Hepatocyte (in vitro differentiated cells): ENCODE data around the gene TAF11L13. TPM values are rescaled to one million over a fixed set of nuclear protein-coding genes. Genes with fewer than 3 reads are reported as not detected.
"Not testable (repeated sequence)": the region's sequence is repeated elsewhere in the genome, so short reads cannot be mapped to it uniquely, and the experiment has no call there.

Experiments used
- DNase-seq: peaks from one replicate; pipeline ENCODE4 v3.0.0-alpha.2; 2016; ENCODE audit warnings: low spot score
- H2AFZ ChIP-seq: fragments of 200-600 bp; sonication (generic); 2 replicates; pipeline ENCODE4 v1.6.0; 2016; ENCODE audit warnings: antibody characterized with exemption, mild to moderate bottlenecking
- H3K27ac ChIP-seq: fragments of 200-600 bp; sonication (generic); 2 replicates; pipeline ENCODE4 v1.5.1; 2016; ENCODE audit warnings: mild to moderate bottlenecking
- H3K27me3 ChIP-seq: fragments of 200-600 bp; sonication (generic); 2 replicates; pipeline ENCODE4 v1.6.1; 2016
- H3K36me3 ChIP-seq: fragments of 200-600 bp; sonication (generic); replicated peaks from 2 replicates; pipeline ENCODE4 v1.5.1; 2016; ENCODE audit warnings: low read depth; ENCODE audit not compliant: insufficient read depth
- H3K4me1 ChIP-seq: fragments of 200-600 bp; sonication (generic); 2 replicates; pipeline ENCODE4 v1.5.1; 2016; ENCODE audit warnings: mild to moderate bottlenecking, moderate library complexity; ENCODE audit not compliant: insufficient read depth
- H3K4me2 ChIP-seq: fragments of 200-600 bp; sonication (generic); 2 replicates; pipeline ENCODE4 v1.6.0; 2016
- H3K4me3 ChIP-seq: fragments of 200-600 bp; sonication (generic); 2 replicates; pipeline ENCODE4 v1.5.1; 2016; ENCODE audit warnings: mild to moderate bottlenecking
- H3K79me2 ChIP-seq: fragments of 200-600 bp; sonication (generic); 2 replicates; pipeline ENCODE4 v1.6.0; 2017; ENCODE audit warnings: mild to moderate bottlenecking
- H3K9me2 ChIP-seq: fragments of 200-600 bp; sonication (generic); replicated peaks from 2 replicates; pipeline ENCODE4 v1.6.0; 2017; ENCODE audit warnings: mild to moderate bottlenecking; ENCODE audit not compliant: insufficient read depth
- H3K9me3 ChIP-seq: fragments of 200-600 bp; sonication (generic); 2 replicates; pipeline ENCODE4 v1.5.1; 2016; ENCODE audit warnings: low read depth, mild to moderate bottlenecking
- H4K20me1 ChIP-seq: fragments of 200-600 bp; sonication (generic); 2 replicates; pipeline ENCODE4 v1.6.0; 2016; ENCODE audit warnings: mild to moderate bottlenecking; ENCODE audit not compliant: insufficient read depth, poor library complexity, severe bottlenecking
- EZH2 ChIP-seq: fragments of 200-600 bp; sonication (generic); IDR thresholded peaks from 2 replicates; pipeline ENCODE4 v1.6.1; 2016; ENCODE audit warnings: antibody characterized with exemption, mild to moderate bottlenecking, borderline replicate concordance
- EZH2phosphoT487 ChIP-seq: fragments of 200-600 bp; sonication (generic); IDR thresholded peaks from one replicate; pipeline ENCODE4 v1.6.1; 2018; ENCODE audit warnings: antibody characterized with exemption, mild to moderate bottlenecking, low read depth, moderate library complexity; ENCODE audit not compliant: unreplicated experiment, severe bottlenecking
- WGBS: methylation state at CpG from one replicate; pipeline ENCODE4 v1.1.6; 2016; ENCODE audit warnings: low lambda C conversion rate; ENCODE audit errors: missing lambda C conversion rate; 5-methylcytosine and 5-hydroxymethylcytosine counted together
- polyA plus RNA-seq: library from polyadenylated mRNA; unstranded; fragments of >200 nt; fragmentation: Nextera tagmentation; extraction: Ambion mirVana; gene quantifications from 2 replicates; pipeline ENCODE4 v1.2.1, GENCODE V29; 2016
- total RNA-seq: library from RNA; depleted of rRNA; stranded (reverse); fragments of >200 nt; gene quantifications from 2 replicates; pipeline ENCODE4 v1.2.3, GENCODE V29; 2014
- TF ChIP-seq, protein P1 (sequence below): fragments of 200-600 bp; sonication (generic); IDR thresholded peaks from 2 replicates; pipeline ENCODE4 v1.5.1; 2016; ENCODE audit warnings: antibody characterized with exemption, mild to moderate bottlenecking; ENCODE audit not compliant: poor library complexity

TAF11L13 gene
- total and polyA plus RNA-seq, 2 experiments from 2014 or later, result not detected

DNA sequence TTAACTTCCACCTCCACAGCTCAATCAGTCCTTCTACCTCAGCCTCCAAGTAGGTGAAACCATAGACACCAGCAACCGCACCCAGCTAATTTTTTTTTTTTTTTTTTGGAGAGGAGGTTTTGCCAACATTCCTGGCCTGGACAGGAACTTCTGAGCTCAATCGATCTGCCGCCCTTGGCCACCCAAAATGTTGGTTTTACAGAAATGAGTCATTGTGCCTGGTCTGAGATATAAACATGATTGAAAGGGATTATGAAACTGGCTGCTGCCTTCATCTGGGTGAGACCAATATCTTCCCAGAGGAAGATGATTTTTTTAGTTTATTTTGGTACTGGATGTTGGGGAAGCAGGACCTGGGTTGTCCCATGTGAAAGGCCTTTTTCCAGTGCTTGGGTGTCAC lies 12.5 kb upstream of the TAF11L13 start:
- Histone ChIP-seq H3K9me2 (no peaks in the 10 kb centered on the region), H3K4me2 (no peak overlapping the region), H3K27me3 (no peaks in the 10 kb centered on the region), H3K36me3 (no peaks in the 10 kb centered on the region), H3K79me2 (no peaks in the 10 kb centered on the region), H3K9me3 (no peaks in the 10 kb centered on the region), H2AFZ (no peak overlapping the region), H3K4me1 (no peaks in the 10 kb centered on the region), H3K27ac (no peak overlapping the region), H4K20me1 (no peaks in the 10 kb centered on the region), H3K4me3 (no peak overlapping the region)
- no peak for DNase-seq
- TF ChIP-seq EZH2 (no peak), EZH2phosphoT487 (no peak)
- TF ChIP-seq, protein P1, sequence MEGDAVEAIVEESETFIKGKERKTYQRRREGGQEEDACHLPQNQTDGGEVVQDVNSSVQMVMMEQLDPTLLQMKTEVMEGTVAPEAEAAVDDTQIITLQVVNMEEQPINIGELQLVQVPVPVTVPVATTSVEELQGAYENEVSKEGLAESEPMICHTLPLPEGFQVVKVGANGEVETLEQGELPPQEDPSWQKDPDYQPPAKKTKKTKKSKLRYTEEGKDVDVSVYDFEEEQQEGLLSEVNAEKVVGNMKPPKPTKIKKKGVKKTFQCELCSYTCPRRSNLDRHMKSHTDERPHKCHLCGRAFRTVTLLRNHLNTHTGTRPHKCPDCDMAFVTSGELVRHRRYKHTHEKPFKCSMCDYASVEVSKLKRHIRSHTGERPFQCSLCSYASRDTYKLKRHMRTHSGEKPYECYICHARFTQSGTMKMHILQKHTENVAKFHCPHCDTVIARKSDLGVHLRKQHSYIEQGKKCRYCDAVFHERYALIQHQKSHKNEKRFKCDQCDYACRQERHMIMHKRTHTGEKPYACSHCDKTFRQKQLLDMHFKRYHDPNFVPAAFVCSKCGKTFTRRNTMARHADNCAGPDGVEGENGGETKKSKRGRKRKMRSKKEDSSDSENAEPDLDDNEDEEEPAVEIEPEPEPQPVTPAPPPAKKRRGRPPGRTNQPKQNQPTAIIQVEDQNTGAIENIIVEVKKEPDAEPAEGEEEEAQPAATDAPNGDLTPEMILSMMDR, result no peak
- WGBS, result 94% methylated on average over 3 of the region's 3 CpGs

DNA sequence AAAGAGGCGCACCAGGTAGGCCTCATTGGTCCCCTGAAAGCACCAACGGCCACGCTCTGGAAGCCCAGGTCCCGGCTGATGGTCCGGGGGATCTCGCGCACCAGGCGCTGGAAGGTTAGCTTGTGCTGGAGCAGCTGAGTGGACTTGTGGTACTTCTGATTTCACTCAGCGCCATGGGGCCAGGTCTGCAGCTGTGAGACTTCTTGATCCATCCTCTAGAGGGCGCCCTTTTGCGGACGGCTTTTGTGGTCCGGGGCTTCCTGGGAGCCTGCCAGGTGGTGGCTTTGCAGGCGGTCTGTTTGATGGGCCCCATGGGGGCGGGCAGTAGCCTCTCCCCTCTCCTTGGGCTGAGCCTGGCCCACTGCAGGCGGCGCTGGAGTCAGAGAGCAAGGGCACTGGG lies 11.3 kb upstream of the TAF11L13 start:
- no peak overlapping the region for H2AFZ ChIP-seq
- TF ChIP-seq EZH2phosphoT487, result no peak
- TF ChIP-seq, protein P1, result no peak
- no peak for TF ChIP-seq EZH2
- H3K9me2 ChIP-seq, result no peaks in the 10 kb centered on the region
- H3K4me3 ChIP-seq, result no peak overlapping the region
- no peaks in the 10 kb centered on the region for H3K4me1 ChIP-seq
- H3K36me3 ChIP-seq, result no peaks in the 10 kb centered on the region
- no peak overlapping the region for H3K27ac ChIP-seq
- H3K4me2 ChIP-seq, result no peak overlapping the region
- H3K9me3 ChIP-seq, result no peaks in the 10 kb centered on the region
- DNase-seq, result no peak
- no peaks in the 10 kb centered on the region for H3K79me2 ChIP-seq
- H4K20me1 ChIP-seq, result no peaks in the 10 kb centered on the region
- no peaks in the 10 kb centered on the region for H3K27me3 ChIP-seq
- 82% methylated on average over 17 of the region's 17 CpGs for WGBS

DNA sequence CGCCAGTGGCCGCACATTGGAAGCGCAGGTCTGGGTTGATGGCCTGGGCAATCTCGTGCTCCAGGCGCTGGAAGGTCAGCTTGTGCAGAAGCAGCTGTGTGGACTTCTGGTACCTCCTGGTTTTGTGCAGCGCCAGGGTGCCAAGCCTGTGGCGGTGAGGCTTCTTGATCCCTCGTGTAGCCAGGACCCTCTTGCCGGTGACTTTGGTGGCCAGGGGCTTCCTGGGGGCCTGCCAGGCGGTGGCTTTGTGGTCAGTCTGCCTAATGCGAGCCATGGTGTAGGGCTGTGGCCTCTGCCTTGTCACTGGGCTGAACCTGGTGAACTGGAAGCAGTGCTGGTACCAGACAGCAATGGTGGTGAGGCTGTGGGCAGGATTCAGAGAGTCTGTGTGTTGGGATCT lies 6.2 kb upstream of the TAF11L13 start:
- H3K9me3 ChIP-seq, result no peaks in the 10 kb centered on the region
- no peak for DNase-seq
- H3K4me2 ChIP-seq, result no peak overlapping the region
- H2AFZ ChIP-seq, result no peak overlapping the region
- H3K79me2 ChIP-seq, result no peaks in the 10 kb centered on the region
- H3K27ac ChIP-seq, result no peak overlapping the region
- TF ChIP-seq EZH2phosphoT487 (no peak), EZH2 (no peak)
- TF ChIP-seq, protein P1, result no peak
- no peaks in the 10 kb centered on the region for H3K9me2 ChIP-seq
- no peaks in the 10 kb centered on the region for H3K36me3 ChIP-seq
- no peaks in the 10 kb centered on the region for H3K4me1 ChIP-seq
- WGBS, result 90% methylated on average over 11 of the region's 11 CpGs
- no peaks in the 10 kb centered on the region for H3K27me3 ChIP-seq
- H3K4me3 ChIP-seq, result no peak overlapping the region
- no peaks in the 10 kb centered on the region for H4K20me1 ChIP-seq

DNA sequence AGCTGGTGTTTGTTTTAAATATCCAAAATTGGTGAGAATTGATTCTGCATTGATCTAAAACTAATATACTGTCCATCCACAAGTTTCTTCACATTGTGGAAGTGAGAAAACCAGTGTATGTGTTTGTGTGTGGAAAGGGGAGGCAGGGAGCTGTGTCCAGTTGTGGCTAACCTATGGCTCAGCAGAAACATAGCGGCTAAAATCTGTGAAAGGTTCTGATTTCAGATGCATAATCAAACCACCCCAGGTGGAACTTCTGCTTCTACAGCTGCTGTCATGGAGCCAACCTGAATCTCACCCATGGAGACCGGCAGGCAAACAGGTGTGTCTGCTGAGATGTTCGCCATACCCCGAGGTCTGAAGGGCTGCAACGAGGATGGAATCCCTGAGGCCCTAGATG lies 2.3 kb downstream of the TAF11L13 start, which contains the start of gene TAF11L14:
Gene TAF11L14 (plus strand): TSS at position 301 of the 400 bp plus-strand sequence.
- Histone ChIP-seq H3K9me2 (no peaks in the 10 kb centered on the region), H3K9me3 (no peaks in the 10 kb centered on the region), H4K20me1 (no peaks in the 10 kb centered on the region), H3K27me3 (no peaks in the 10 kb centered on the region), H3K79me2 (no peaks in the 10 kb centered on the region), H3K36me3 (no peaks in the 10 kb centered on the region), H3K4me3 (no peak within 1 kb of the TSS), H2AFZ (no peak within 1 kb of the TSS), H3K4me2 (no peak within 1 kb of the TSS), H3K4me1 (no peaks in the 10 kb centered on the region), H3K27ac (no peak within 1 kb of the TSS)
- 93% methylated on average over 5 of the region's 5 CpGs for WGBS
- TF ChIP-seq EZH2 (no peak), EZH2phosphoT487 (no peak)
- TF ChIP-seq, protein P1, result no peak
- DNase-seq, result no peak

DNA sequence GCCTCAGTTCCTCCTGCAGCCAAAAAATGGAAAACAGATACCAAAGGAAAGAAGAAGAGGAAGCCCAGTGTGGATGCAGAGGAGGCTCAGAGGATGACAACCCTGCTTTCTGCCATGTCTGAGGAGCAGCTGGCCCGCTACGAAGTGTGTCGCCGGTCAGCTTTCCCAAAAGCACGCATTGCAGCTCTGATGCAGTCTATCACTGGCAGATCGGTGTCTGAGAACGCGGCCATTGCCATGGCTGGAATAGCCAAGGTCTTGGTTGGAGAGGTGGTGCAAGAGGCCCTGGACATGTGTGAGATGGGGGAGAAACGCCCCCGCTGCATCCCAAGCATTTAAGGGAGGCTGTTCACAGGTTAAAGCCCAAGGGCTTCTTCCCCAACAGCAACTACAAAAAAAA lies 17.3 kb downstream of the TAF11L13 start:
- not testable (repeated sequence) for H3K27ac ChIP-seq, H2AFZ ChIP-seq, H4K20me1 ChIP-seq, H3K4me3 ChIP-seq, H3K79me2 ChIP-seq, H3K9me2 ChIP-seq, H3K4me1 ChIP-seq, DNase-seq, H3K36me3 ChIP-seq, H3K9me3 ChIP-seq, H3K4me2 ChIP-seq, H3K27me3 ChIP-seq
- 95% methylated on average over 10 of the region's 10 CpGs for WGBS
